Measurements from ENCODE around the gene HOOK2. TPM values are rescaled to one million over a fixed set of nuclear protein-coding genes. Genes with fewer than 3 reads are reported as not detected.

HOOK2 gene
- total RNA-seq, 4 donors from 2014 or later = 13.5 to 24.1 (median 14.6) TPM

GRCh38 chr19:12766051-12766521, 9.3 kb downstream of the HOOK2 start:
- WGBS, 2 donors (ENCODE audit: low coverage in 1 of 2) = 0 to 39% methylated on average over 3 to 7 of the region's 30 CpGs
- Histone ChIP-seq H3K27me3 (no peaks in the 10 kb centered on the region), H3K27ac (peak overlapping the region in 3 of 4 donors; percentile 55 to 78 (median 71)), H3K4me3 (peak overlapping the region in 1 of 2 donors; percentile 48), H3K4me1 (peaks cover 0 to 9% (median 0%) of the 10 kb centered on the region in 3 donors), H3K9me3 (no peaks in the 10 kb centered on the region), H3K36me3 (peaks cover 0 to 66% of the 10 kb centered on the region in 2 donors)
- peak; percentile 96 for ATAC-seq
- TF ChIP-seq POLR2A (IDR thresholded peaks at IDR 0.05) = no peak
- TF ChIP-seq POLR2AphosphoS5 (IDR thresholded peaks at IDR 0.05) = no peak
- TF ChIP-seq EP300 (IDR thresholded peaks at IDR 0.05) = no peak
- TF ChIP-seq, protein P1, sequence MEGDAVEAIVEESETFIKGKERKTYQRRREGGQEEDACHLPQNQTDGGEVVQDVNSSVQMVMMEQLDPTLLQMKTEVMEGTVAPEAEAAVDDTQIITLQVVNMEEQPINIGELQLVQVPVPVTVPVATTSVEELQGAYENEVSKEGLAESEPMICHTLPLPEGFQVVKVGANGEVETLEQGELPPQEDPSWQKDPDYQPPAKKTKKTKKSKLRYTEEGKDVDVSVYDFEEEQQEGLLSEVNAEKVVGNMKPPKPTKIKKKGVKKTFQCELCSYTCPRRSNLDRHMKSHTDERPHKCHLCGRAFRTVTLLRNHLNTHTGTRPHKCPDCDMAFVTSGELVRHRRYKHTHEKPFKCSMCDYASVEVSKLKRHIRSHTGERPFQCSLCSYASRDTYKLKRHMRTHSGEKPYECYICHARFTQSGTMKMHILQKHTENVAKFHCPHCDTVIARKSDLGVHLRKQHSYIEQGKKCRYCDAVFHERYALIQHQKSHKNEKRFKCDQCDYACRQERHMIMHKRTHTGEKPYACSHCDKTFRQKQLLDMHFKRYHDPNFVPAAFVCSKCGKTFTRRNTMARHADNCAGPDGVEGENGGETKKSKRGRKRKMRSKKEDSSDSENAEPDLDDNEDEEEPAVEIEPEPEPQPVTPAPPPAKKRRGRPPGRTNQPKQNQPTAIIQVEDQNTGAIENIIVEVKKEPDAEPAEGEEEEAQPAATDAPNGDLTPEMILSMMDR (IDR thresholded peaks at IDR 0.05) = peak in 3 of 4 experiments; percentile 64 to 99 (median 81)

DNA sequence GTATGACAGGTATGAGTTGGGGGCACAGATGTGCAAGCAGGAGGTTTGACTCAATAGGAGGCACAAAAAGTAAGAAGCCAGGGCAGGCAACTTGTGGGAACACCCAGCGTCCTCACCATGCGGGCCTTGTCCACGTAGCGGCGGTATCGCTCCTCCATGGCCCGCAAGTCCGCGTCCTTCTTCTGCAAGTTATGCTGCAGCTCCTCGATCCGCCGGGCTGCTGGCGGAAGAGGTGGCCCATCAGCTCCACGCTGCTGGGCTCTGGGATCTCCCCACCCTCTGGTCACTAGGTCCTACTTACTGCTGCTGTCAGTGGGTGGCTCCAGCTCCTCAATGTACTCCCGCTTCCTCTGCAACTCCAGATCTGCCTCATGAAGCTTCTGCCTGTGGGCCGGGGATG, 10.7 kb downstream of the HOOK2 start:
- H3K4me3 ChIP-seq = no peak overlapping the region
- no peaks in the 10 kb centered on the region for H3K27me3 ChIP-seq
- peaks cover 0 to 56% of the 10 kb centered on the region in 2 donors for H3K36me3 ChIP-seq
- H3K9me3 ChIP-seq = no peaks in the 10 kb centered on the region
- H3K4me1 ChIP-seq = peaks cover 0 to 9% (median 0%) of the 10 kb centered on the region in 3 donors
- no peak overlapping the region for H3K27ac ChIP-seq
- TF ChIP-seq POLR2AphosphoS5 (IDR thresholded peaks at IDR 0.05) (no peak), EP300 (IDR thresholded peaks at IDR 0.05) (no peak)
- TF ChIP-seq, protein P1 (IDR thresholded peaks at IDR 0.05) = no peak
- 88 to 91% methylated on average over 1 to 6 of the region's 16 CpGs for WGBS, 2 donors (ENCODE audit: low coverage in 1 of 2)
- ATAC-seq = no peak

DNA sequence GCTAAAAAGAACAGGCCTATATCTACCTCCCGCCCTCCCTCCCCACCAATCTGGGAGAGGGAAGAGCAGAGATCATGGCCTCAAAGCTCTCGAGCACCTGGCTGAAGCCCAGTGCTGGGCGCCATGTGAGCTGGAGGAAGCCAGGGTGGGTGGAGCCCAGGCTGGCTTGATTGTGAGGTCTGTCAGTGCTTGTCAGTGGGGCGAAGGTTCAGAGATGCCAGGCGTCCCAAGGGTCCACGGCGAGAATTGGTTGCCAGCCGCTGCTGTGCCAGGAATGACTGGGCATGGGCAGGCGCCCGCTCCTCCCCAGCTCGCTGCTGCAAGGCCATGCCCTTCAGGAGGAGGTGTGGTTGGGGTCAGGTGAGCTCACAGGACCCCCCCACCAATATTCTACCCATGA, 12.3 kb downstream of the HOOK2 start:
- no peak for ATAC-seq
- Histone ChIP-seq H3K4me3 (no peak overlapping the region), H3K36me3 (peaks cover 0 to 48% of the 10 kb centered on the region in 2 donors)

GRCh38 chr19:12759686-12760085, 15.7 kb downstream of the HOOK2 start:
- H3K27ac ChIP-seq = no peak overlapping the region
- no peak for ATAC-seq
- peaks cover 0 to 22% of the 10 kb centered on the region in 2 donors for H3K36me3 ChIP-seq
- TF ChIP-seq EP300 (IDR thresholded peaks at IDR 0.05) (no peak), POLR2A (IDR thresholded peaks at IDR 0.05) (no peak), POLR2AphosphoS5 (IDR thresholded peaks at IDR 0.05) (no peak)
- TF ChIP-seq, protein P1 (IDR thresholded peaks at IDR 0.05) = no peak
- peaks cover 0 to 13% (median 4%) of the 10 kb centered on the region in 3 donors for H3K4me1 ChIP-seq
- peaks cover under 1% of the 10 kb centered on the region for H3K27me3 ChIP-seq
- no peaks in the 10 kb centered on the region for H3K9me3 ChIP-seq
- H3K4me3 ChIP-seq = no peak overlapping the region
- 91% methylated on average over 6 of the region's 6 CpGs; no CpG with 5 or more reads in 1 of the 2 donors for WGBS, 2 donors (ENCODE audit: low coverage in 1 of 2)

More for the DNA sequence above, 12.3 kb downstream of the HOOK2 start:
- 60% methylated on average over 1 of the region's 11 CpGs; no CpG with 5 or more reads in 1 of the 2 donors for WGBS, 2 donors (ENCODE audit: low coverage in 1 of 2)
- no peaks in the 10 kb centered on the region for H3K27me3 ChIP-seq
- no peaks in the 10 kb centered on the region for H3K9me3 ChIP-seq
- peaks cover 0 to 9% (median 0%) of the 10 kb centered on the region in 3 donors for H3K4me1 ChIP-seq
- TF ChIP-seq, protein P1 (IDR thresholded peaks at IDR 0.05) = no peak
- no peak for TF ChIP-seq EP300 (IDR thresholded peaks at IDR 0.05)
- H3K27ac ChIP-seq = no peak overlapping the region

All from gastroesophageal sphincter (tissue), 4 donors.